ENCODE results near the gene TMEM45A.

DNA sequence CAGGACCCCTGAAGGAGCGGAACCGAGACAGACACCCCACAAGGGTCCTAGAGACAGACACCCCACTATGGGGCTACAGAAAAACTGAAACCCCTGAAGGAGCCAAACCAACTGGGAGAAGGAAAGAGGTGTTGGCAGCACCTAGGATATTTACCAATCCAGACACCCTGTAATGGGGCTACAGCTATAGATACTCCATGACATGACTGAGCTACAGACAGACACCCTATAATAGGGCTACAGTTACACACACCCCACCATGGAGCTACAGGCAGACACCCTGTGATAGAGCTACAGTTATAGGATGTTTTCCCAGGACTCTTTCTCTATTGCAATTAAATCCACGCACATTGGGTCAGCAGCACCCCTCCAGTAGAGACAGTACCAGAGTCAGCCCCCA lies 94.4 kb downstream of the TMEM45A start:
- TF ChIP-seq CTCF (conservative IDR thresholded peaks at IDR 0.05) (no peak), ZFX (IDR thresholded peaks at IDR 0.05) (no peak)
